Measurements from ENCODE around the gene WDR81. TPM values are rescaled to one million over a fixed set of nuclear protein-coding genes. Genes with fewer than 3 reads are reported as not detected.
A peak's percentile ranks its signal among the peaks of the same experiment; 100 is the strongest.
"Not testable (repeated sequence)": the region's sequence is repeated elsewhere in the genome, so short reads cannot be mapped to it uniquely, and the experiment has no call there.

Gene WDR81
- total RNA-seq, 1 experiment from 2014 or later, result 2.9 TPM

DNA sequence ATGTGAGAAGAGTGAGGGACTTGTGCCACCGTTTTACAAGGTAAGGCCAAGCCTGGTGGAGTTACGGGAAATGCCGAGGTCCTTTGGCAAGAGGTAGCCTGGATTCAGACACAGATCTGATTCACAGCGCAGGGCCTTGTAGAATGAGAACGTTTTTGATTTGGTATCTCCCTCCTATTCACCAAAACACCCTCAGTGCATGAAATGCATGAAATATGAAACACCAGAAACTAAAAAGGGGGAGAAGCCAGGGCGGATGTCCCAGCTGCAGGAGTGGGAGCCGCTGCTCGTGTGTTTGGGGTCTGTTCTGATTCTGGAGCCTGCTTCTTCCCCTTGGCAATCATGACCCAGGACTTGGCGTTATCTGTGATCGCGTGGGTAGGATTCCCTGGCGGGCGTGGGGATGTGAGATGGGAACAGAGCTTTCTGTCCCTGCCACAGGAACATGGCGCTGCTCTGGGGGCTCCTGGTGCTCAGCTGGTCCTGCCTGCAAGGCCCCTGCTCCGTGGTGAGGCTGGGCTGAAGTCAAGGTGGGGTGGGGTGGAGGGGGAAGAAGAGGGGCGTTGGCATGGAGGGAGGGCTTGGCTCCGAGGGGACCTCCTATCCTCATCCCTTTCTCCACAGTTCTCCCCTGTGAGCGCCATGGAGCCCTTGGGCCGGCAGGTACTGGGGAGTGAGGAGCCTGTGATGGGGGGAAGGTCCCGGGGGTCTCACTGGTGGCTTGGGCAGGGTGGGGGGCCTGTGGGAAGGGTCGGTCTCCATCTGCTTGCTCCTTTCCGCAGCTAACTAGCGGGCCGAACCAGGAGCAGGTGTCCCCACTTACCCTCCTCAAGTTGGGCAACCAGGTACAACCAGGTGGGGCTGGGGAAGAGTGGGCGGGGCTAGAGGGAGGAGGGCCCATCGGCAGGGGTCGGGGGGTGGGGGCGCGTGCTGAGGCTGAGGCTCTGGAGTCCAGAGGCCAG lies 20.3 kb downstream of the WDR81 start:
- DNase-seq (ENCODE audit: low read depth), result no peak
- in situ Hi-C loops (cut with HindIII; ENCODE audit: low pct_unique_long_range_greater_than_20kb, low sequenced_read_pairs), result no loop called here

DNA sequence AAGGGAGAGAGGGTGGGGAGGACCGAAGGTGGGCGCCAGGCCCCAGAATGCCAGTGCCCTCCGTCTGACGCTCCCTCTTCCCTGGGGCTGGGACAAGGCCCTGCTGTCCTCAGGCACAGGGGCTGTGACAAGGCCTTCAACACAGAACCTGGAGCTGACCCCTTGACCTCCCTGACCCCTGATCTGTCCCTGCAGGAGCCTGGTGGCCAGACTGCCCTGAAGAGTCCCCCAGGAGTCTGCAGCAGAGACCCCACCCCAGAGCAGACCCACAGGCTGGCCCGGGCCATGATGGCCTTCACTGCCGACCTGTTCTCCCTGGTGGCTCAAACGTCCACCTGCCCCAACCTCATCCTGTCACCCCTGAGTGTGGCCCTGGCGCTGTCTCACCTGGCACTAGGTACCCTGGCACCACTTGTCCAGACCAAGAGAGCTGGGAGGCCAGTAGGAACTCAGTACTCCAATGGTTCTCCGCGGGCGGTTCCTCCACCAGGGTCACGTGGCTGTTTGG lies 21.1 kb downstream of the WDR81 start:
- DNase-seq (ENCODE audit: low read depth), result no peak
- in situ Hi-C loops (cut with HindIII; ENCODE audit: low pct_unique_long_range_greater_than_20kb, low sequenced_read_pairs), result no loop called here

DNA sequence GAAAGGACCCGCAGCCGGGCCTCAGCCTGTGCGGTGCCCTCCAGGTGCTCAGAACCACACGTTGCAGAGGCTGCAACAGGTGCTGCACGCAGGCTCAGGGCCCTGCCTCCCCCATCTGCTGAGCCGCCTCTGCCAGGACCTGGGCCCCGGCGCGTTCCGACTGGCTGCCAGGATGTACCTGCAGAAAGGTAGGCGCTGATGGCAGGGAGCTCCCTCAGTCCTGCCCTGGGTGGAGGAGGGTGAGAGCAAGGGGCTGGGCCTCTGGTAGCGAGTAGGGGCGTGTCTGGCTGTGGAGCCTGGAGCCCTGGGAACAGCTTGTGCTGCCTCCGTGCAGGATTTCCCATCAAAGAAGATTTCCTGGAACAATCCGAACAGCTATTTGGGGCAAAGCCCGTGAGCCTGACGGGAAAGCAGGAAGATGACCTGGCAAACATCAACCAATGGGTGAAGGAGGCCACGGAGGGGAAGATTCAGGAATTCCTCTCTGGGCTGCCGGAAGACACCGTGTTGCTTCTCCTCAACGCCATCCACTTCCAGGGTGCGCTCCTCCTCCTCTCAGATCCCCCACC lies 22.6 kb downstream of the WDR81 start:
- in situ Hi-C loops (cut with HindIII; ENCODE audit: low pct_unique_long_range_greater_than_20kb, low sequenced_read_pairs), result no loop called here
- no peak for DNase-seq (ENCODE audit: low read depth)

DNA sequence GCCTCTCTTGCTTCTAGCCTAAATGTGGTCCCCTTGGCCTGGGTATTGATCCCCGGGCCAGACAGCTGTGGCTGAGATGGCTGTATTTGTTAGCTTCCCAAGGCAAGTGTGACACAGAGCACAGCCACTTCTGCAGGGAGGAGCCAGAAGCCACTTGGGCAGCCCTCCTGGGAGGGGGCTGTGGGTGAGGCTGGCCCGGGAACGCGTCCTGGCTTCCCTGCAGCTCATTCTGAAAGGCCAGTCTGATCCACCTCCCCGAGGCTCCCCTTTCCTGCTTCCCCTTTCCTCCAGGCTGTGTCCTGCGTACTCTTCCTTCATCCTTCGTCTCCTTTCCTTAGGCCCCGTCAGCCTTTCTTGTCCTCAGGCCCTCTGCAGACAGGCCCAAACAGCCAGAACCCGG lies 26.1 kb downstream of the WDR81 start:
- DNase-seq (ENCODE audit: low read depth), result no peak
- in situ Hi-C loops (cut with HindIII; ENCODE audit: low pct_unique_long_range_greater_than_20kb, low sequenced_read_pairs), result no loop called here

DNA sequence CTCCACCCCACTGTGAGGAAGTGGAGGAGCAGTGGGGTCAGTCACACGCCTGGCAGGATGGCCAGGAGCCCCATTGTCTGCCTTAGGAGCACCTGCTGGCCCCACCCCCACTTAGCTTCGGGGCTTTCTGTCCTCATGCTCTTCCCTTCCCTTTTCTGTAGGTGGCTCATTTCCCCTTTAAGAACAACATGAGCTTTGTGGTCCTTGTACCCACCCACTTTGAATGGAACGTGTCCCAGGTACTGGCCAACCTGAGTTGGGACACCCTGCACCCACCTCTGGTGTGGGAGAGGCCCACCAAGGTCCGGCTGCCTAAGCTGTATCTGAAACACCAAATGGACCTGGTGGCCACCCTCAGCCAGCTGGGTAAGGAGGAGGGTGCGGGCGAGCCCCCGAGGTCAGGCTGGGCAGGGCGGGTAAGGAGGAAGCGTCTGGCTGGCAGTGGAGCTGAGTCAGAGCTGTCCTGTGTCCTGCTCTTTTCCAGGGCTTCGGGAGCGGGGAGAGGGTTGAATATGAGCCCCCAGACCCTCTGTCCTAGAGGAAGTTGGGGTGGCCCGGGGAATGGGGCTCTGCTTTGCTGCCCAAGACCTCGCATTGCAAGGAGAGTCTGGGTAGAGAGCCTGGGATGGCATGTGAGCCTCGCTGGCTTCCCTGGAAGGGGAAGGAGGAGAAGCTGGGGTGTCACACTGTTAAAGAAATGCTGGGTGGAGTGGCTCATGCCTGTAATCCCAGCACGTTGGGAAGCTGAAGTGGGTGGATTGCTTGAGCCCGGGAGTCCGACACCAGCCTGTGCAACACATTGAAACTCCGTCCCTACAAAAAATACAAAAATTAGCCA lies 28.1 kb downstream of the WDR81 start:
- in situ Hi-C loops (cut with HindIII; ENCODE audit: low pct_unique_long_range_greater_than_20kb, low sequenced_read_pairs), result no loop called here
- peak; percentile 60 for DNase-seq (ENCODE audit: low read depth)

DNA sequence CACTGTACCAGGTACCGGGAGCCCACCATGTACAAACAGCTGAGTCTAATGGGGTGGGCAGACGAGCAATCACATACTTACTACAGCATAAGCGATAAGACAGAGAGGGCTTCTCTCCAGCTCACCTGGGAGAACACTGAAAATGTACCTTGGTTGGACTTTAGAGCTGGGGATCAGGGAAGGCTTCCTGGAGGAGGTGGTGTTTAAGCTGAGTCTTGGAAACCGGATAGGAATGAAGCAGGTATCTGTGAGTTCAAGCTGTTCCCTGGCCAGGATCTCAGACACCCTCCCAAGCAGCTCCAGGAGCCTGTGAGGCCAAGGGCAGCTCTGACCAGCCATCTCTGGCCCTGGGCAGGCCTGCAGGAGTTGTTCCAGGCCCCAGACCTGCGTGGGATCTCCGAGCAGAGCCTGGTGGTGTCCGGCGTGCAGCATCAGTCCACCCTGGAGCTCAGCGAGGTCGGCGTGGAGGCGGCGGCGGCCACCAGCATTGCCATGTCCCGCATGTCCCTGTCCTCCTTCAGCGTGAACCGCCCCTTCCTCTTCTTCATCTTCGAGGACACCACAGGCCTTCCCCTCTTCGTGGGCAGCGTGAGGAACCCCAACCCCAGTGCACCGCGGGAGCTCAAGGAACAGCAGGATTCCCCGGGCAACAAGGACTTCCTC lies 29.4 kb downstream of the WDR81 start:
- in situ Hi-C loops (cut with HindIII; ENCODE audit: low pct_unique_long_range_greater_than_20kb, low sequenced_read_pairs), result no loop called here
- DNase-seq (ENCODE audit: low read depth), result no peak

DNA sequence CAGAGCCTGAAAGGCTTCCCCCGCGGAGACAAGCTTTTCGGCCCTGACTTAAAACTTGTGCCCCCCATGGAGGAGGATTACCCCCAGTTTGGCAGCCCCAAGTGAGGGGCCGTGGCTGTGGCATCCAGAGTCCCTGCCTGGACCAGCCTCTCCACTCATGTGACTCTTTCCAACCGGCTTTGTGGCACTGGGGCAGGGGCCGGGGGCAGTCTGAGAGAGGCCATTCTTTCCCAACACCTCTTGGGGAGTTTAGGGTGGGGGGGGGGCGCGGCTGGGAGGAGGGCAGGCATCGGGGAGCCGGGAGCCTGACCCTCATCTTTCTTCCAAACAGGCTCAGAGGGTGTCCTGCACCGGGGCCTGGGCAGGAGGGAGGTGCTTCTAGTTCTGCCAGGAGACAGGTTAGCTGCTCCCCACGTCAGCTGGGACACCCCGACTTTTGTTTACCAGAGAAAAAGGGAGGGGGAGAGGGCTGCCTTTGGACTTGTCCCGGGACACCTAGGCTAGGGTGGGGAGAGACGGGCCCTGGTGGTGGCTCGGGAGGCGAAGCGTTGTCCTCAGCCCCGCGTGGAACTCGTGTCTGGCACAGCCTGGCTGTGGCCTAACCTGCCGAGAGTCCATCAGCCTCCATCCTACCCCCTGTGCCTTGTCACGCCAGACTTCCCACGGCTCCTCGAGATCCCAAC lies 30.1 kb downstream of the WDR81 start:
- in situ Hi-C loops (cut with HindIII; ENCODE audit: low pct_unique_long_range_greater_than_20kb, low sequenced_read_pairs), result no loop called here
- DNase-seq (ENCODE audit: low read depth), result no peak

DNA sequence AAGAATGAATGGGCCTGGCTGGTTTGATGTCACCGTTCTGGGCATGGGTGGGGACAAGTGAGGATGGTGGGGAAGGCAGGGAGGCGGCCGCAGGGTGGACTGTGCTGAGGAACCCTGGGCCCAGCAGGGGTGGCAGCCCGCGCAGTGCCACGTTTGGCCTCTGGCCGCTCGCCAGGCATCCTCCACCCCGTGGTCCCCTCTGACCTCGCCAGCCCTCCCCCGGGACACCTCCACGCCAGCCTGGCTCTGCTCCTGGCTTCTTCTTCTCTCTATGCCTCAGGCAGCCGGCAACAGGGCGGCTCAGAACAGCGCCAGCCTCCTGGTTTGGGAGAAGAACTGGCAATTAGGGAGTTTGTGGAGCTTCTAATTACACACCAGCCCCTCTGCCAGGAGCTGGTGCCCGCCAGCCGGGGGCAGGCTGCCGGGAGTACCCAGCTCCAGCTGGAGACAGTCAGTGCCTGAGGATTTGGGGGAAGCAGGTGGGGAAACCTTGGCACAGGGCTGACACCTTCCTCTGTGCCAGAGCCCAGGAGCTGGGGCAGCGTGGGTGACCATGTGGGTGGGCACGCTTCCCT lies 30.8 kb downstream of the WDR81 start:
- in situ Hi-C loops (cut with HindIII; ENCODE audit: low pct_unique_long_range_greater_than_20kb, low sequenced_read_pairs), result no loop called here
- no peak for DNase-seq (ENCODE audit: low read depth)

DNA sequence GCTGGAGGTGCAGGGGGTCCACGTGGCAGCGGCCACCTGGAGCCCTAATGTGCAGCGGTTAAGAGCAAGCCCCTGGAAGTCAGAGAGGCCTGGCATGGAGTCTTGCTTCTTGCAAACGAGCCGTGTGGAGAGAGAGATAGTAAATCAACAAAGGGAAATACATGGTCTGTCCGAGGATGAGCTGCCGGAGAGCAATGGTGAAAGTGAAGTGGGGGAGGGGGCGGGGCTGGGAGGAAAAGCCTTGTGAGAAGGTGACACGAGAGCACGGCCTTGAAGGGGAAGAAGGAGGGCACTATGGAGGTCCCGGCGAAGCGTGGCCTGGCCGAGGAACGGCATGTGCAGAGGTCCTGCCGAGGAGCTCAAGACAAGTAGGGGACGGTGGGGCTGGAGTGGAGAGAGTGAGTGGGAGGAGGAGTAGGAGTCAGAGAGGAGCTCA lies 31.3 kb downstream of the WDR81 start:
- DNase-seq (ENCODE audit: low read depth), result no peak
- in situ Hi-C loops (cut with HindIII; ENCODE audit: low pct_unique_long_range_greater_than_20kb, low sequenced_read_pairs), result no loop called here

DNA sequence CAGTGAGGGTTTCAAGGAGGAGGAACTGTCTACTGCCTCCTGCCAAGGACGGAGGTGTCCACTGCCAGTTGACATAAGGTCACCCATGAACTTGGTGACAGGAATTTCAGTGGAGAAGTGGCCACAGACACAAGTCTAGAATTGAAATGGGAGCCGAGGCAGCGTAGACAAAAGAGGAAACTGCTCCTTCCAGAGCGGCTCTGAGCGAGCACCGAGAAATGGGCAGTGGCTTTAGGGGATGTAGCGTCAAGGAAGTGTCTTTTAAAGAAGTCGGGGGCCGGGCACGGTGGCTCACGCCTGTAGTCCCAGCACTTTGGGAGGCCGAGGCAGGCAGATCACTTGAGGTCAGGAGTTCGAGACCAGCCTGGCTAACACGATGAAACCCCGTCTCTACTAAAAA lies 34.3 kb downstream of the WDR81 start:
- in situ Hi-C loops (cut with HindIII; ENCODE audit: low pct_unique_long_range_greater_than_20kb, low sequenced_read_pairs), result no loop called here
- no peak for DNase-seq (ENCODE audit: low read depth)

DNA sequence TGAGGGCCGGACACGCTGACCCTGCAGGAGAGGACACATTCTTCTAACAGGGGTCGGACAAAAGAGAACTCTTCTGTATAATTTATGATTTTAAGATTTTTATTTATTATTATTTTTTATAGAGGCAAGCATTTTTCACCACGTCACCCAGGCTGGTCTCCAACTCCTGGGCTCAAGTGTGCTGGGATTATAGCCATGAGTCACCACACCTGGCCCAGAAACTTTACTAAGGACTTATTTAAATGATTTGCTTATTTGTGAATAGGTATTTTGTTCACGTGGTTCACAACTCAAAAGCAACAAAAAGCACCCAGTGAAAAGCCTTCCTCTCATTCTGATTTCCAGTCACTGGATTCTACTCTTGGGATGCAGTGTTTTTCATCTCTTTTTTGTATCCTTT lies 35.0 kb downstream of the WDR81 start:
- no peak for DNase-seq (ENCODE audit: low read depth)
- in situ Hi-C loops (cut with HindIII; ENCODE audit: low pct_unique_long_range_greater_than_20kb, low sequenced_read_pairs), result no loop called here

DNA sequence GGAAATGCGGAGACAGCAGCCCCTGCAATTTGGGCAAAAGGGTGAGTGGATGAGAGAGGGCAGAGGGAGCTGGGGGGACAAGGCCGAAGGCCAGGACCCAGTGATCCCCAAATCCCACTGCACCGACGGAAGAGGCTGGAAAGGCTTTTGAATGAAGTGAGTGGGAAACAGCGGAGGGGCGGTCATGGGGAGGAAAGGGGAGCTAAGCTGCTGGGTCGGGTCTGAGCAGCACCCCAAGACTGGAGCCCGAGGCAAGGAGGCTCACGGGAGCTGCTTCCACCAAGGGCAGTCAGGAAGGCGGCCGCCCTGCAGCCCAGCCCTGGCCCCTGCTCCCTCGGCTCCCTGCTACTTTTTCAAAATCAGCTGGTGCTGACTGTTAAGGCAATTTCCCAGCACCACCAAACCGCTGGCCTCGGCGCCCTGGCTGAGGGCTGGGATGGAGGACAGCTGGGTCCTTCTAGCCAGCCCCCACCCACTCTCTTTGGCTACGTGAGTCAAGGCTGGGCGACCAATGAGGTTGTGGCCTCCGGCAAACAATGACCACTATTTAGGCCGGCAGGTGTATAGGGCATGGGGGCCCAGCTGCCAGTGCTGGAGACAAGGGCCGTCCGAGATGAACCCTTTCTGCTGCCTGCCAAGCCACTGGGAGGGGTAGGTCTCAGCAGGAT lies 37.9 kb downstream of the WDR81 start:
- in situ Hi-C loops (cut with HindIII; ENCODE audit: low pct_unique_long_range_greater_than_20kb, low sequenced_read_pairs), result no loop called here
- DNase-seq (ENCODE audit: low read depth), result no peak

DNA sequence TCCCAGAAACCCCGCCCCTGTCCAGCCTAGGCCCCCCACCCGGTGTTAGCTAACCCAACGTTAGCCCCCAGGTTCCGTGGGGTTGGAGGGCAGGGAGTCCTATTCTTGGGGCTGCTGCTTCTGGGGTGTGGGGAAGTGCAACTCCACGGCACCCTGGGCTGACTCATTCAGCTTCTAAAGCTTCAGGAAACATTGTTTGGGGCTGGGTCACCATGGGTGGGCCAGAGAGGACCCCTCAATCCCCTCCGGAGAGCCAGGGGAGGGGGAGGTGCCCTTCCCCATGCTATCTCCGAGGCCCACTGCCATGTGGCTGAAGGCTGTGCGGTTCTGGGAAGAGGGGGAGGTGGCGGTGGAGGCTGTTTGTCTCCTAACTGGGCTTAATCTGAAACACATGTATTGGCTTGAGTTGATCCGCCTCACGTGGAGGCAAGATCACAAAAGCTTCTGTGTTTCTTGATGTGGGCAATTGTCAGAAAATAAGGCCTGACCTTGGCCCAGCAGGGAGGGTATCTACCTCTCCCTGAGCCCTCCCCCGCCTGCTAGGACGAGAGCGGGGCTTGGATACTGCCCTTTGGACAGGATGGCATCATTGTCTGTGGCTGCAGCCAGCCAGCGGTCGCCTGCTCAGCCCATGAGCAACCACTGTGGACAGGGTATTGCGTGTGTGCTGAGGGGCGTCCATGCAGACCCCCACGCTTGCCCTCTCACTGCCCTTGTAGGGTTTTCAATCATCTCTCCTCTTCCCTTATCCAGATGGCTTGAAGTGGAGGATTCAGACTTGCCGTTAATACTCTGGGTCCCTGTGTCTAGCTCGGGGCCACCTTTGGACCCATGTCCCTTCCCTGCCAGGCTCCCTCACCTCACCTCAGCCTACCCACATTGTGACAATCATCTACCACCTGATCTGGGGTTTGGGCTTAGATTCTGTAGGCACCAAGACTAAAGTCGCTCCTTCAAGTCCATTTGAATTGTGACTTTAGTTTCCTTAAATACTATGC lies 38.7 kb downstream of the WDR81 start:
- no peak for DNase-seq (ENCODE audit: low read depth)
- in situ Hi-C loops (cut with HindIII; ENCODE audit: low pct_unique_long_range_greater_than_20kb, low sequenced_read_pairs), result no loop called here

DNA sequence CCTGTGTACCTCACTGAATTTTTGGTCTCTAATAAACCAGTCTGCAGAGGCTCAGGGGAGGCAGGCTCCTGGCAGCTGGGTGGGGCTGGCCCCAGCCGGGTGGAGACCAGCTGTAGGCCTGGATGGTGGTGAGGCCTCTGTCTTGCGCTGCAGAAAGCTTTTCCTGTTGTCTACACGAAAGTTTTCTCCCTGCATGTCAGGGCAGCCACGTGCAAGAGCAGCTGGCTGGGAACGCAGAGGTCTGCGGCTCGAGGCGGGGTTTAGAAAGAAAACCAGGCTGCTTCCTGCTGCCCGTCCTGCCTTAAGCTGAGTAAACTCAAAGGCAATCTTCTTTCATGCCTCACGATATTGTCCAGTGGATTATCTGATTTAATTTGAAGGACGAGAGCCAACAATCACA lies 39.8 kb downstream of the WDR81 start:
- DNase-seq (ENCODE audit: low read depth), result no peak
- in situ Hi-C loops (cut with HindIII; ENCODE audit: low pct_unique_long_range_greater_than_20kb, low sequenced_read_pairs), result no loop called here

DNA sequence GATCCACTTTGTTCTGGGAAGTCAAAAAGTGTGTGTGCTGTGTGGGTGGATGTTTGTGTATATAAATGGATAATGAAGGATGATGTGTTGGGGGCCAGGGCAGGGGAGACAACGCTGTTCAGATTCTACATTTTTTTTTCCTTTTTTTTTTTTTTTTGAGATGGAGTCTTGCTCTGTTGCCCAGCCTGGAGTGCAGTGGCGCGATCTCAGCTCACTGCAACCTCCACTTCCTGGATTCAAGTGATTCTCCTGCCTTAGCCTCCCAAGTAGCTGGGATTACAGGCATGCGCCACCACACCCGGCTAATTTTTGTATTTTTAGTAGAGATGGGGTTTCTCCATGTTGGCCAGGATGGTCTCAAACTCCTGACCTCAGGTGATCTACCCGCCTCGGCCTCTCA lies 40.2 kb downstream of the WDR81 start:
- DNase-seq (ENCODE audit: low read depth); in situ Hi-C loops (cut with HindIII; ENCODE audit: low pct_unique_long_range_greater_than_20kb, low sequenced_read_pairs): not testable (repeated sequence)

DNA sequence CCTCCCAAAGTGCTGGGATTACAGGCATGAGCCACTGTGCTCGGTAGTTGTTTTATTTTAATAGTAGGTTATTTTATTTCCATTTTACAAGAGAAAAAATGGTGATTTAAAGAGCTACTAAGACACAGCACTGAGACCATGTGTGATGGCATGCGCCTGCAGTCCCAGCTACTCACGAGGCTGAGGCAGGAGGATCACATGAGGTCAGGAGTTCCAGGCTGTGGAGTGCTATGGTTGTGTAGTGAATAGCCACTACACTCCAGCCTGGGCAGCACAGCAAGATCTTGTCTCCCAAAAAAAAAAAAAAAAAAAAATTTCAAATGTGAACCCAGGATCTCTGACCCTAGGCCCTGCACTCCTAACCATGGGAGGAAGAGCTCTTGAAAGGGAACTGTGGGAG lies 41.1 kb downstream of the WDR81 start:
- in situ Hi-C loops (cut with HindIII; ENCODE audit: low pct_unique_long_range_greater_than_20kb, low sequenced_read_pairs), result no loop called here

More for the DNA sequence above, 41.1 kb downstream of the WDR81 start:
- no peak for DNase-seq (ENCODE audit: low read depth)
